Measurements from ENCODE around the gene PRCD. TPM values are rescaled to one million over a fixed set of nuclear protein-coding genes. Genes with fewer than 3 reads are reported as not detected.

The PRCD gene
- polyA plus RNA-seq, 1 of the 3 experiments (the other 2 are of a cell fraction) = 2.2 TPM

- POLR2A ChIA-PET = interaction anchor here (0.6 to 11.2 kb wide), 8 partner anchors 8 to 173 kb away, joined by 3 to 245 read pairs (median 6); no protein-coding TSS in a partner anchor
- peaks cover 0 to 76% of the 10 kb centered on the region in 2 experiments; a peak in 2 of 4 replicates for H3K4me1 ChIP-seq (ENCODE audit: control insufficient read depth in 1 of 2, insufficient read depth in 2 of 2, low read depth in 1 of 2, low read length in 1 of 2)
- 84% methylated on average over 16 of the region's 19 CpGs for WGBS (ENCODE audit: low lambda C conversion rate)
- H3K9ac ChIP-seq = no peak overlapping the region
- H4K20me1 ChIP-seq (ENCODE audit: insufficient read depth) = no peaks in the 10 kb centered on the region
- peak overlapping the region in 1 of 2 experiments; percentile 54; a peak in 2 of 4 replicates for H3K4me3 ChIP-seq (ENCODE audit: low read depth in 2 of 2, low read length in 1 of 2)
- H3K79me2 ChIP-seq (ENCODE audit: insufficient read depth) = no peaks in the 10 kb centered on the region
- peaks cover 3% of the 10 kb centered on the region for H3F3A ChIP-seq (replicated peaks; ENCODE audit: insufficient read depth)
- H3K36me3 ChIP-seq (replicated peaks in 1 of 2; ENCODE audit: control insufficient read depth in 1 of 2, insufficient read depth in 2 of 2, low read length in 1 of 2) = no peaks in the 10 kb centered on the region
- no peak overlapping the region for H2AFZ ChIP-seq (ENCODE audit: low read depth)
- H3K27me3 ChIP-seq (ENCODE audit: insufficient read depth) = peaks cover 37% of the 10 kb centered on the region
- H3K4me2 ChIP-seq = no peak overlapping the region
- peak; percentile 37 for DNase-seq
- no peaks in the 10 kb centered on the region for H3K9me3 ChIP-seq
- TF ChIP-seq RXRA (IDR thresholded peaks at IDR 0.05; ENCODE audit: borderline replicate concordance, low read depth) (no peak), SIN3A (IDR thresholded peaks at IDR 0.05; ENCODE audit: borderline replicate concordance, low read depth, low read length) (no peak), MXI1 (IDR thresholded peaks at IDR 0.05; ENCODE audit: low read depth, low read length) (no peak; the same call in 1 of the 2 replicates), FOSL2 (IDR thresholded peaks at IDR 0.05; ENCODE audit: borderline replicate concordance, low read depth) (no peak), JUND (IDR thresholded peaks at IDR 0.05) (no peak), MEF2A (IDR thresholded peaks at IDR 0.05; ENCODE audit: borderline replicate concordance, low read depth) (no peak), ZBTB33 (IDR thresholded peaks at IDR 0.05; ENCODE audit: borderline replicate concordance, low read depth) (no peak), REST (IDR thresholded peaks at IDR 0.05; ENCODE audit: low read depth, low read length) (no peak), EP300 (IDR thresholded peaks at IDR 0.05; ENCODE audit: borderline replicate concordance in 1 of 2, low read depth in 1 of 2, low read length in 1 of 2) (no peak), USF2 (IDR thresholded peaks at IDR 0.05; ENCODE audit: borderline replicate concordance, low read depth, low read length) (no peak)
- CTCF ChIA-PET = interaction anchor here (0.9 to 15.7 kb wide), 7 partner anchors 3 to 520 kb away, joined by 3 to 679 read pairs (median 100); partner anchors contain the start of genes CYGB and PRCD
- peak overlapping the region in 1 of 2 experiments; percentile 99; a peak in 2 of 4 replicates for H3K27ac ChIP-seq (ENCODE audit: low read depth in 2 of 2, low read length in 1 of 2)
- no peaks in the 10 kb centered on the region for H3K9me2 ChIP-seq
Observed at GRCh38 chr17:76535788-76536510, 3.9 kb upstream of the PRCD start.

Measured in SK-N-SH (cell line).